Measurements from ENCODE around the gene ZNF784. TPM values are rescaled to one million over a fixed set of nuclear protein-coding genes. Genes with fewer than 3 reads are reported as not detected.
A peak's percentile ranks its signal among the peaks of the same experiment; 100 is the strongest.

Gene ZNF784
- total and polyA plus RNA-seq, 2 of the 13 experiments (the other 11 are each of a cell fraction or from before 2014, with no cell fraction given) = 4.1 to 4.2 TPM

- no peak overlapping the region for H3K9ac ChIP-seq (ENCODE audit: insufficient read depth, low read depth, low read length)
- 62% methylated on average over 8 of the region's 8 CpGs for WGBS (ENCODE audit: low lambda C conversion rate)
- BruUV-seq (replicated peaks) = no TSS peak
- in situ Hi-C loops (cut with HindIII; ENCODE audit: extremely low pct_ligation_motif_present, low pct_unique_long_range_greater_than_20kb) (no loop called here), intact Hi-C loops (cut with micrococcal nuclease; ENCODE audit: unreplicated experiment) (loop anchor here (5.0 to 10.0 kb wide), 2 partner anchors 49 to 173 kb away; partner anchors contain the start of gene ZNF579)
- H3K36me3 ChIP-seq (replicated peaks in 1 of 2; ENCODE audit: control insufficient read depth in 1 of 2, insufficient read depth in 2 of 2, low read length in 2 of 2) = no peaks in the 10 kb centered on the region
- peaks cover 40% of the 10 kb centered on the region for H3K4me1 ChIP-seq (ENCODE audit: insufficient read depth, low read length)
- CTCF ChIA-PET (ENCODE audit: low intra/inter-chr PET ratio, low total read pairs) = interaction anchor here (1.2 kb wide), 1 partner anchor 20 kb away, joined by 4 read pairs; no protein-coding TSS in a partner anchor
- FAIRE-seq = no peak
- peak overlapping the region; percentile 98 for H3K4me2 ChIP-seq (ENCODE audit: low read depth, low read length)
- no peaks in the 10 kb centered on the region; a peak in 1 of 5 replicates for H3K27me3 ChIP-seq (ENCODE audit: control insufficient read depth in 1 of 2, insufficient read depth in 2 of 2, low read length in 2 of 2)
- H3K4me3 ChIP-seq (replicated peaks in 1 of 3; ENCODE audit: insufficient read depth in 1 of 3, low read depth in 2 of 3, low read length in 3 of 3) = peak overlapping the region in 1 of 3 experiments; percentile 100; a peak in 1 of 6 replicates
- ATAC-seq = no peak
- no peaks in the 10 kb centered on the region for H4K20me1 ChIP-seq (ENCODE audit: insufficient read depth, low read length)
- no peak for TF ChIP-seq SP140L (CRISPR knock-in tag; IDR thresholded peaks at IDR 0.05; ENCODE audit: borderline replicate concordance)
- TF ChIP-seq TFAP4 (IDR thresholded peaks at IDR 0.05; ENCODE audit: borderline replicate concordance, low read depth) = peak; percentile 33; the same call in 1 of the 2 replicates
- TF ChIP-seq CEBPG (CRISPR knock-in tag; IDR thresholded peaks at IDR 0.05) = peak; percentile 37; the same call in 1 of the 2 replicates
- peak; percentile 34 for TF ChIP-seq TEAD3 (CRISPR knock-in tag; optimal IDR thresholded peaks at IDR 0.05; ENCODE audit: borderline replicate concordance)
- no peak for TF ChIP-seq AGO2 (optimal IDR thresholded peaks at IDR 0.05; ENCODE audit: low read depth, low read length)
- TF ChIP-seq, protein P1, sequence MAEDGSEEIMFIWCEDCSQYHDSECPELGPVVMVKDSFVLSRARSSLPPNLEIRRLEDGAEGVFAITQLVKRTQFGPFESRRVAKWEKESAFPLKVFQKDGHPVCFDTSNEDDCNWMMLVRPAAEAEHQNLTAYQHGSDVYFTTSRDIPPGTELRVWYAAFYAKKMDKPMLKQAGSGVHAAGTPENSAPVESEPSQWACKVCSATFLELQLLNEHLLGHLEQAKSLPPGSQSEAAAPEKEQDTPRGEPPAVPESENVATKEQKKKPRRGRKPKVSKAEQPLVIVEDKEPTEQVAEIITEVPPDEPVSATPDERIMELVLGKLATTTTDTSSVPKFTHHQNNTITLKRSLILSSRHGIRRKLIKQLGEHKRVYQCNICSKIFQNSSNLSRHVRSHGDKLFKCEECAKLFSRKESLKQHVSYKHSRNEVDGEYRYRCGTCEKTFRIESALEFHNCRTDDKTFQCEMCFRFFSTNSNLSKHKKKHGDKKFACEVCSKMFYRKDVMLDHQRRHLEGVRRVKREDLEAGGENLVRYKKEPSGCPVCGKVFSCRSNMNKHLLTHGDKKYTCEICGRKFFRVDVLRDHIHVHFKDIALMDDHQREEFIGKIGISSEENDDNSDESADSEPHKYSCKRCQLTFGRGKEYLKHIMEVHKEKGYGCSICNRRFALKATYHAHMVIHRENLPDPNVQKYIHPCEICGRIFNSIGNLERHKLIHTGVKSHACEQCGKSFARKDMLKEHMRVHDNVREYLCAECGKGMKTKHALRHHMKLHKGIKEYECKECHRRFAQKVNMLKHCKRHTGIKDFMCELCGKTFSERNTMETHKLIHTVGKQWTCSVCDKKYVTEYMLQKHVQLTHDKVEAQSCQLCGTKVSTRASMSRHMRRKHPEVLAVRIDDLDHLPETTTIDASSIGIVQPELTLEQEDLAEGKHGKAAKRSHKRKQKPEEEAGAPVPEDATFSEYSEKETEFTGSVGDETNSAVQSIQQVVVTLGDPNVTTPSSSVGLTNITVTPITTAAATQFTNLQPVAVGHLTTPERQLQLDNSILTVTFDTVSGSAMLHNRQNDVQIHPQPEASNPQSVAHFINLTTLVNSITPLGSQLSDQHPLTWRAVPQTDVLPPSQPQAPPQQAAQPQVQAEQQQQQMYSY (CRISPR knock-in tag; IDR thresholded peaks at IDR 0.05) = no peak
- peak; percentile 59 for TF ChIP-seq CEBPB (IDR thresholded peaks at IDR 0.05; ENCODE audit: borderline replicate concordance, low read depth, low read length)
- POLR2A ChIA-PET = interaction anchor here (0.8 to 3.0 kb wide), 5 partner anchors 9 to 158 kb away, joined by 3 to 12 read pairs (median 9); partner anchors contain the start of genes FIZ1, U2AF2, ZNF581 and ZNF628
- no peaks in the 10 kb centered on the region for H3K9me3 ChIP-seq (ENCODE audit: low read length)
- no peak overlapping the region for H3K27ac ChIP-seq (ENCODE audit: extremely low read length, insufficient read depth, low read length)
- H3K79me2 ChIP-seq (ENCODE audit: insufficient read depth, low read length) = peaks cover 23% of the 10 kb centered on the region
- DNase-seq (ENCODE audit: low spot score) = no peak
- no peak overlapping the region for H2AFZ ChIP-seq (ENCODE audit: low read length)
Observed at GRCh38 chr19:55633861-55634260, 9.5 kb upstream of the ZNF784 start.

All from HepG2 (cell line).